Stimulated activated CD4-positive, alpha-beta T cell treated with anti-CD3 and anti-CD28 coated beads, Interleukin-1b, Interleukin-23, amount 100 ng/mL, for 4 hours (primary cell): ENCODE results near the gene TEAD4.
A peak's percentile ranks its signal among the peaks of the same experiment; 100 is the strongest.
"Not testable (repeated sequence)": the region's sequence is repeated elsewhere in the genome, so short reads cannot be mapped to it uniquely, and the experiment has no call there.

ENCODE experiments used
- DNase-seq, 2 donors: peaks; one replicate each; pipeline ENCODE4 v3.0.0-alpha.2; 2020; ENCODE audit warnings: low read depth in 2 of 2

Gene TEAD4

DNA sequence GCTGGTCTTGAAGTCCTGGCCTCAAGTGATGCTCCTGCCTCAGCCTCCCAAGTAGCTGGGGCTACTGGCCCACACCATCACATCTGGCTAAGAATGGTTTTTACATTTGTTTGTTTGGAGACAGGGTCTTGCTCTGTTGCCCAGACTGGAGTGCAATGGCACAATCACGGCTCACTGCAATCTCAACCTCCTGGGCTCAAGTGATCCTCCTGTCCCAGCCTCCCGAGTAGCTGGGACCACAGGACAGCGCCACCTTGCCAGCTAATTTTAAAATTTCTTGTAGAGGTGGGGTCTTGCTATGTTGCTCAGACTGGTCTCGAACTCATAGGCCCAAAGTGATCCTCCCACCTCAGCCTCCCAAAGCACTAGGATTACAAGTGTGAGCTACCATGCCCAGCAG, 89.3 kb downstream of the TEAD4 start:
- DNase-seq, result no peak

DNA sequence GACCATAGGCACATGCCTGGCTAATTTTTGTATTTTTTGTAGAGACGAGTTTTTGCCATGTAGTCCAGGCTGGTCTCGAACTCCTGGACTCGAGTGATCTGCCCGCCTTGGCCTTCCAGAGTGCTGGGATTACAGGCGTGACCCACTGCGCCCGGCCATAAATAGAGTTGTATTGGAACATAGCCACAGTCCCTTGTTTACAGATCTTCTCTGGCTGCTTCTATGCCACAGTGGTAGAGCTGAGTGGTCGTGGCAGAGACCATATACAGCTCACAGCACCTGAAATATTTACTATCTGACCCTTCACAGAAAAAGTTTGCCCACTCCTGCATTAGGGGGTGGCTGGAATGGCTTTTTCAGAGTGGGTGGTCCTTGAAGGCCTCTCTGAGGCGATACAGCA, 90.0 kb downstream of the TEAD4 start:
- no peak for DNase-seq

- DNase-seq, result no peak
These were observed 90.5 kb downstream of the TEAD4 start for GRCh38 chr12:3049611-3050249.

- no peak for DNase-seq
These were observed 95.2 kb downstream of the TEAD4 start for GRCh38 chr12:3054374-3054773.

DNA sequence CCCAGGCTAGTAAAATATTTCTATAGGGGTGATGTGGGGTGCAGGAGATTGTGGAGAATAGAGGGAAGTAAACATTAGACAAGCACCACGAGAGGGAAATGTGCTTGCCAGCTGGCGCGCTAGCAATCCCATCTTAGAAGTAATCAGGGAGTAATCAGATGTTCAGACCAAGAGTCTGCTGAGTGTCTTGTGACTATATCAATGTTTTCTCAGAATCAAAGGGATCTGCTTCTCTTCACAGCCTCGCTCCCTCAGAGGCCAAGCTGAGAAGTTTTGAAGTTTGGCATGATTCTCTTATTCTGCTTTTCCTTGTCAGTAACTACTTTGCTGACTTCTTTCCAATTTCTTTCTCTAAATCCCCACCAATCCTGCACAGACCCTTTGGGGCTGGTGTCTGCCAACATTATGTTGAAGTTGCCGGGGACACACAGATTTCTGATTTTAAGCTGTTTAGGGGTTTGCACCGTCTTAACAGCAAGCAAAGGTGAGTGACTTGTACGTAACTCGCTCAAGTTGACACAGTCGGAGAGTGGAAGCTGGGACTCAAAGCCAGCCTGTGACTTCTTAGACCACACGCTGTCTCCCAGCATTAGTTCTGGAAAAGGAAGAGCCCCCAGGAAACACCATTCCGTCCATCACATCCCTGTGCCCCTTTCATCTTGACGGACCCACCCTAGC, 96.0 kb downstream of the TEAD4 start:
- no peak for DNase-seq

- DNase-seq, result no peak
These were observed 96.7 kb downstream of the TEAD4 start for GRCh38 chr12:3055704-3056467.

DNA sequence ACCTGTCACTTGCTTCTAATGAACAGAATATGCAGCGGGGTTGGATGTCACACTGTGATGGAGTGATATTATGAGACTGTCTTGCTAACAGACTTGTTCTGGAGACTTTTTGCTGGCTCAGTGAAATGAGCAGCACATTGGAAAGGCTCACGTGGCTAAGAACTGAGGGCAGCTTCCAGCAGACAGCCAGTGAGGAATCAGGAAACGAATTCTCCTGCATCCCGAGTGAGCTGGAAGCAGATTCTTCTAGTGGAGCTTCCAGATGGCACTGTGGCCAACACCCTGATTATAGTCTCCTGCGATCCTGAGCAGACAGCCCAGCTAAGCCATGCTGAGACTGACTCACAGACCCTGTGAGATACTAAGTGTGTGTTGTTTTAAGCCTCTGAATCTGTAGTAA, 101.9 kb downstream of the TEAD4 start:
- DNase-seq, result no peak

DNA sequence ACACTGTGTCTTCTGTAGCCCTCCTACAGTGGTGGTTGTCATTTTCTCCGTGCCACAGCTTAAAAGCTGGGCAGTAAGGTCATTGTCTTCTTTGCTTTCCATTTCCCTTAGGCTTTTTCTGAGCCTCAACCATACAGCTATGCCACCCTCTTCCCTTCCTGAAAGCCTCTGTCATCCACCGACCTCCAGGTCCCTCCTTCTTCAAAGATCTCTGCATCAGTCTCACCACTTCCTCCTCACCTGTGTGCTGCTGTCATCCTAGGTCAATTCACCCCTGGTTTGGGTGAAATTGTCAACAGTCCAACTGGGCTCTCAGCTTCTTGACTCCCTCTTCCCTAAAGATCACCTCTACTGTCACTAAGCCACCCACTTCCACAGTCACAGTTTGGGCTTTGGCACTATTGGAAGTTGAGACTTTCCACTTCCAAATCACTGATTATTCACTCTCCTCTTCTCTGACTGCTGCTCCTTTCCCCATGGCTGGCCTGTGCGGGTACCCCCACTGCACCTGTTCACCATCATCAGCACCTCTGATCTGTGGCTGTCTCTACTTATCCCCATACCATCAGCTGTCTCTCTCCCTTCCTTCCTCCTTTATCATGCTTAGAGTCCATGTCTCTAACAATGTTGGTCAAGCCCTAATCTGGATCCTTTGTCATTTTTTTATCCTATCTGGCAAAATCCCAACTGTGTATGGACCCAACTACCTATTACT, 102.5 kb downstream of the TEAD4 start:
- no peak for DNase-seq

GRCh38 chr12:3065300-3065699, 106.1 kb downstream of the TEAD4 start:
- no peak for DNase-seq

DNA sequence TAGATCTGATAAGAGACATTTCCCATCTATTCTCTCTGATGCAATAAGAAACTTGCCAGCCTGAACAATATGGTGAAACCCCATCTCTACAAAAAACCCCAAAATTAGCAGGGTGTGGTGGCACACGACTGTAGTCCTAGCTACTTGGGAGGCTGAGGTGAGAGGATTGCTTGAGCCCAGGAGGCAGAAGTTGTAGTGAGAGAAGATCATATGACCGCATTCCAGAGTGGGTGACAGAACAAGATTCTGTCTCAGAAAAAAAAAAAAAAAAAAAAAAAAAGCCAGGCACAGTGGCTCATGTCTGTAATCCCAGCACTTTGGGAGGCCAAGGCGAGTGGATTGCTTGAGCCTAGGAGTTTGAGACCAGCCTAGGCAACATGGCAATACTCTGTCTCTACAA, 106.6 kb downstream of the TEAD4 start:
- not testable (repeated sequence) for DNase-seq

- DNase-seq, result no peak
These were observed 110.5 kb downstream of the TEAD4 start for GRCh38 chr12:3069714-3070113.

- no peak for DNase-seq
These were observed 111.9 kb downstream of the TEAD4 start for GRCh38 chr12:3071107-3071506.

DNA sequence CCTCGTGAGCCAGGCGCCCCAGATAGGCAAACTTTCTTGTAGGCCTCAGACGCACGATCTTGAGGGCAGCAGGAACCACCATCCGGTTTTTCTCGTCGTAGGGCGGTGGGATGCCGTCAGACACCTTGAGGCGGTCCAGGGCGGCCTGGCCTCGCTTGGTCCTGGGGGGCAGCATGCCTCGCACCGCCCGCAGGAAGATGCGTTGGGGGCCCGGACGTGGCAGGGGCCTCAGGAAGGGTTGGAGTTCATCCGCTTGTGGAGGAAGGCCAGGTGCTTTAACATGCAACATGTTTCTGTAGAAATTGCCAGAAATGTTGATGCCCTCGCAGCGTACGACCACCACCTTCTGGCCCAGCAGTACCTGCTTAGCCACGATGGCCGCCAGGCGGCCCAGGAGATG, 112.5 kb downstream of the TEAD4 start:
- DNase-seq, result no peak

GRCh38 chr12:3073438-3074250, 114.4 kb downstream of the TEAD4 start:
- DNase-seq, result peak; percentile 76 to 84

DNA sequence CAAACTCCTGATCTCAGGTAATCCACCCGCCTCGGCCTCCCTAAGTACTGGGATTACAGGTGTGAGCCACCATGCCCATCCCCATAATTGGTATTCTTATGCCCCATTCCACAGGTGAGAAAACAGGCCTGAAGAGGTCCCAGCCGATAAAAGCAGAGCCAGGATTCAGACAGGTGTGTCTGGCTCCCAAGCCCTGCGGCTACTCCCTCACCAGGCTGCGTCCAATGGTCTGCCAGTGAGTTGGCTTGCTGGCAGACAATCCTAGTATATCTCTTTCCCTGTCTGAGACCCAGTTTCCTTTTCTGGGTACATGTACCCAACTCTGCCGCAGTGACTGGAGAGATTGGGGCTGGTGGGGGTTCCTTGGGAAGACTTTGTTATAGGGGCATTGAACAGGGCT, 116.1 kb downstream of the TEAD4 start:
- no peak for DNase-seq

DNA sequence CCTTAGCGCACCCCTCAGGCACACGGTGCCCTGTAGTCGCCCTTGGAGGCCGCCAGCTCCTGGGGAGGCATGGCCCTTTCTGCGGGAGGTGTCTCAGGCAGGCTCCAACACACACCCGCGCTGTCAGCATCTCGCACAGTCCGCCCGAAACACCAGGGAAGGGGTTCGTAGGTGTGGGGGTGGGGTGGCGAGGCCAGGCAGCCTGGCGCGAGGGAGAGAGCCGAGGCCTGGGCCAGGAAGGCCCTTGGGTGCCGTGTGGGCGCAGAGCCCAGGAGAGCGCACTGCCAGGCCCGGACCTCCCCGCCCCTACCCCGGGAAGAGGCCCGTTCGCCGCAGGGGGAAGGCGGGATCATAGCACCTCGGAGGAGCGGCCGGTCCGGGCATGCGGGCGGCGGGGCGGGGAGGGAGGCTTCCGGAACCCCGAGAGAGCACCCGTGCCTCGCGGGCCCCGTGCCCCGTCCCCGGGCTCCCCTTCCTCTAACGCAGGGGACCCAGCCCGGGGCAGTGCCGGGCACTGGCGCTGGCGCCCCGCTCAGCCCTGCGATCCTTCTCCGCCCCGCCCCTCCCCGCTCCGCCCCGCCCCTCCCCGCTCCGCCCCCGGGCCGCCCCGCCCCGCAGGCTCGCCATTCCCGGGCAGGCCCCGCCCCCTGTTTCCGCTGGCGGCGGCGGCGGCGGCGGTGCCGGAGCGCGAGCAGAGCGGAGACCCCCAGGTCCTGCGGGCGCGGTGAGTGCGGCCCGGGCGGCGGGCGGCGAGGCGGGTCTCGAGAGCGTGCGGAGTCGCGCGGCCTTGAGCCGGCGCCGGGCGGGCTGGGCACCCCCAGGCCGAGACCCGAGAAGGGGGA, 117.8 kb downstream of the TEAD4 start, which contains the start of gene TSPAN9:
Gene TSPAN9 (plus strand): TSS at position 650 of the 842 bp plus-strand sequence. CDS start 123,815 bp downstream, outside the sequence.
- DNase-seq, result peak; percentile 70 to 75

DNA sequence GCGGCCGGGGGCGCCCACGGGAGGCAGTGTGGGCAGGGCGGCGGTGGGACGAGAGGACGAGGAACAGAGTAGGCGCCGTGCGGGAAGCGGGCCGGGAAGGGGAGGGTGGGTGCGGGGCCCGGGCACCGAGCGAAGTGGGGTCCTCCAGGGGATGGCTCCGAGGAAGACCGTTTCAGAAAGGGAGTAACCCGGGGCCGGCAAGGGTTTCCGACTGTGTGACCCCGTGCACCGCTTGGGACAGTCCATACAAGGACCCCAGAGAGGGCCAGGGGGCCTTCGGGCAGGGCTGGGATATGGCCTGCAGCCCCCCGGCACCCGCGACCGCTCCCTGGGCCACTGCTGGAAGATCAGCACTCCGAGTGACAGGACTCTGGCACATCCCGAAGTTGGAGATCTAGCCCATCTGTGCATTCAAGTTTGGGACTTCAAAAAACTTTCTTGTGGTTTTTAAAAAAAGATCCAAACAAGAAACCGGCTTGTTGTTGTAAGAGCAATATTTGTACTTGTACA, 118.4 kb downstream of the TEAD4 start:
- DNase-seq, result no peak

GRCh38 chr12:3078086-3078820, 119.1 kb downstream of the TEAD4 start:
- DNase-seq, result no peak

DNA sequence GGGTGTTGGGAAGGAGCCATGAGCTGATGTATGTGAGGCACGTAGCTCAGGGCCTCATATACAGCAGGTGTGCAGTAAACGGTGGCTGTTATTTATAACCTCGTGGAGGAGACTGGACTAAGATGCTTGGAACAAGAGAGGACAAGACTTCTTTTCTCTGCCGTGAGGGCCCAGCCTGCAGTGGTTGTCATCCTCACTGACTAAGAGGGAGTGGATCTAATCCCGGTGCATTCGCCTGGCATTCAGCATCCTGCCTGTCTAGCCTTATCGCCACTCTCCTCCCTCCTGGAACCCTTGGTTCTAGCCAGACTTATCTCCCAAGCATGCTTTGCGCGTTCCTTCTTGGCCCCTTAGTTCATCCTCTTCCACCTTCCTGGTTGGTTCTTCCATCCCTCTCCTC, 121.9 kb downstream of the TEAD4 start:
- no peak for DNase-seq
